Osteocyte (in vitro differentiated cells): ENCODE measurements around the gene RNF215. TPM values are rescaled to one million over a fixed set of nuclear protein-coding genes. Genes with fewer than 3 reads are reported as not detected.

Source experiments
- DNase-seq: peaks from one replicate; pipeline ENCODE4 v3.0.0; 2021; ENCODE audit warnings: mixed read lengths; ENCODE audit not compliant: unreplicated experiment; ENCODE audit errors: extremely low spot score
- H3K27ac Mint-ChIP-seq: one replicate; pipeline ENCODE4 v1.8.0; 2021; ENCODE audit warnings: mild to moderate bottlenecking, mixed read lengths; ENCODE audit not compliant: unreplicated experiment
- H3K27me3 Mint-ChIP-seq: one replicate; pipeline ENCODE4 v1.8.0; 2021; ENCODE audit warnings: mixed read lengths; ENCODE audit not compliant: unreplicated experiment
- H3K36me3 Mint-ChIP-seq: one replicate; pipeline ENCODE4 v1.8.0; 2021; ENCODE audit warnings: mixed read lengths; ENCODE audit not compliant: unreplicated experiment
- H3K4me1 Mint-ChIP-seq: one replicate; pipeline ENCODE4 v1.8.0; 2021; ENCODE audit warnings: mixed read lengths; ENCODE audit not compliant: unreplicated experiment
- H3K4me3 Mint-ChIP-seq: one replicate; pipeline ENCODE4 v1.8.0; 2021; ENCODE audit warnings: mild to moderate bottlenecking, moderate library complexity, mixed read lengths; ENCODE audit not compliant: unreplicated experiment
- H3K9me3 Mint-ChIP-seq: one replicate; pipeline ENCODE4 v1.8.0; 2021; ENCODE audit warnings: mixed read lengths; ENCODE audit not compliant: unreplicated experiment
- CTCF ChIP-seq: fragments of 200-600 bp; sonication (generic); IDR thresholded peaks from 2 replicates; pipeline ENCODE4 v1.5.0; 2021; ENCODE audit warnings: antibody characterized with exemption, mild to moderate bottlenecking, moderate library complexity
- total RNA-seq: library from RNA; stranded (reverse); gene quantifications from 2 replicates; pipeline ENCODE4 v1.2.1, GENCODE V29; 2021

The RNF215 gene
- total RNA-seq, 1 donor from 2014 or later, result 36.6 TPM

- Mint-ChIP-seq H3K36me3 (peaks cover 7% of the 10 kb centered on the region), H3K4me1 (peaks cover 14% of the 10 kb centered on the region), H3K27ac (peak overlapping the region; percentile 15), H3K9me3 (no peaks in the 10 kb centered on the region), H3K4me3 (peak overlapping the region; percentile 84), H3K27me3 (no peaks in the 10 kb centered on the region)
- TF ChIP-seq CTCF, result no peak
- DNase-seq, result no peak
These were observed 1.3 kb downstream of the RNF215 start for GRCh38 chr22:30385942-30386341.

- no peak overlapping the region for H3K27ac Mint-ChIP-seq
- no peak overlapping the region for H3K4me3 Mint-ChIP-seq
- H3K27me3 Mint-ChIP-seq, result no peaks in the 10 kb centered on the region
- no peak for TF ChIP-seq CTCF
- H3K9me3 Mint-ChIP-seq, result no peaks in the 10 kb centered on the region
- DNase-seq, result no peak
- peaks cover 16% of the 10 kb centered on the region for H3K36me3 Mint-ChIP-seq
- H3K4me1 Mint-ChIP-seq, result peaks cover 14% of the 10 kb centered on the region
These were observed 4.2 kb downstream of the RNF215 start for GRCh38 chr22:30383061-30383460.

- H3K27me3 Mint-ChIP-seq, result no peaks in the 10 kb centered on the region
- no peak for DNase-seq
- TF ChIP-seq CTCF, result no peak
- H3K9me3 Mint-ChIP-seq, result no peaks in the 10 kb centered on the region
- H3K4me3 Mint-ChIP-seq, result no peak overlapping the region
- no peak overlapping the region for H3K27ac Mint-ChIP-seq
- peaks cover 16% of the 10 kb centered on the region for H3K36me3 Mint-ChIP-seq
- peaks cover 11% of the 10 kb centered on the region for H3K4me1 Mint-ChIP-seq
These were observed 4.9 kb downstream of the RNF215 start for GRCh38 chr22:30382340-30382739.

- no peak overlapping the region for H3K27ac Mint-ChIP-seq
- no peak overlapping the region for H3K4me3 Mint-ChIP-seq
- H3K4me1 Mint-ChIP-seq, result peaks cover 4% of the 10 kb centered on the region
- peaks cover 16% of the 10 kb centered on the region for H3K36me3 Mint-ChIP-seq
- no peaks in the 10 kb centered on the region for H3K27me3 Mint-ChIP-seq
- TF ChIP-seq CTCF, result no peak
- no peaks in the 10 kb centered on the region for H3K9me3 Mint-ChIP-seq
- no peak for DNase-seq
These were observed 5.9 kb downstream of the RNF215 start for GRCh38 chr22:30381264-30381663.

- Mint-ChIP-seq H3K4me3 (no peak overlapping the region), H3K36me3 (peaks cover 16% of the 10 kb centered on the region), H3K9me3 (no peaks in the 10 kb centered on the region), H3K27ac (no peak overlapping the region), H3K27me3 (no peaks in the 10 kb centered on the region), H3K4me1 (no peaks in the 10 kb centered on the region)
- DNase-seq, result no peak
- no peak for TF ChIP-seq CTCF
These were observed 7.2 kb downstream of the RNF215 start for GRCh38 chr22:30380011-30380410.
